Measurements from ENCODE around the gene STAT3.

DNA sequence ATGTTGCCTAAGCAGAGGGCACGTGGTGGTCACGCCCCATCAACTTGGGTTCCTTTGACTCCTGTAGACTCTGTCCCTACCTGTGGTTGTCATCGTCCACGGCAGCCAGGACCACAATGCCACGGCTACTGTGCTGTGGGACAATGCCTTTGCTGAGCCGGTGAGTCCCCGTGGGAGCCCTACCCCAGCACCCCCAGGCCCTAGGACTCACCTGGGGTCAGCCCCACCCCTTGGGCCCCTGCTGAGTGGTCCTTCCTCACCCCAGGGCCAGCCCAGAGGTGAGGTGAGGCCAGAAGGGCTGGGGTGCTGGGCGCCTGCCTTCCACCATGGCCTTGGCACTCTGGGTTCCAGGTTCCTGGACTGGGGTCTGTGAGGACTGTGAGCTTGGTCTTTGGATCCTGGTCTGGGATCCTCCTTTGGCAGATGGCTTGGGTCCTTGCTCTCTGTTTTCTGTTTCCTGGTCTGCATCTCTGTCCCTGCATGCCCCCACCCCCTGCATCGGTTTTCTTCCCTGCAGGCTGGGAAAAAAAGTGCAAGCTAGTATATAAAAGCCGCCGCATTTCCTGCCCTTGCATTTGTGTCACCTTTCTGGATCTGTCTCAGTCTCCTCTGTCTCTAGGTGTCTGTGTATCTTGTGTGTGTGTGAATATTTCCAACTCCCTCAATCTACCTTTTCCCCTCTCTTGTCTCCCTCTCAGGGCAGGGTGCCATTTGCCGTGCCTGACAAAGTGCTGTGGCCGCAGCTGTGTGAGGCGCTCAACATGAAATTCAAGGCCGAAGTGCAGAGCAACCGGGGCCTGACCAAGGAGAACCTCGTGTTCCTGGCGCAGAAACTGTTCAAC lies 82.5 kb downstream of the STAT3 start:
- no peak for TF ChIP-seq POLR2A (IDR thresholded peaks at IDR 0.05; ENCODE audit: extremely low read depth, insufficient read length)
- TF ChIP-seq, protein P1, sequence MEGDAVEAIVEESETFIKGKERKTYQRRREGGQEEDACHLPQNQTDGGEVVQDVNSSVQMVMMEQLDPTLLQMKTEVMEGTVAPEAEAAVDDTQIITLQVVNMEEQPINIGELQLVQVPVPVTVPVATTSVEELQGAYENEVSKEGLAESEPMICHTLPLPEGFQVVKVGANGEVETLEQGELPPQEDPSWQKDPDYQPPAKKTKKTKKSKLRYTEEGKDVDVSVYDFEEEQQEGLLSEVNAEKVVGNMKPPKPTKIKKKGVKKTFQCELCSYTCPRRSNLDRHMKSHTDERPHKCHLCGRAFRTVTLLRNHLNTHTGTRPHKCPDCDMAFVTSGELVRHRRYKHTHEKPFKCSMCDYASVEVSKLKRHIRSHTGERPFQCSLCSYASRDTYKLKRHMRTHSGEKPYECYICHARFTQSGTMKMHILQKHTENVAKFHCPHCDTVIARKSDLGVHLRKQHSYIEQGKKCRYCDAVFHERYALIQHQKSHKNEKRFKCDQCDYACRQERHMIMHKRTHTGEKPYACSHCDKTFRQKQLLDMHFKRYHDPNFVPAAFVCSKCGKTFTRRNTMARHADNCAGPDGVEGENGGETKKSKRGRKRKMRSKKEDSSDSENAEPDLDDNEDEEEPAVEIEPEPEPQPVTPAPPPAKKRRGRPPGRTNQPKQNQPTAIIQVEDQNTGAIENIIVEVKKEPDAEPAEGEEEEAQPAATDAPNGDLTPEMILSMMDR (IDR thresholded peaks at IDR 0.05; ENCODE audit: low read depth, low read length): no peak
- TF ChIP-seq, protein P2, sequence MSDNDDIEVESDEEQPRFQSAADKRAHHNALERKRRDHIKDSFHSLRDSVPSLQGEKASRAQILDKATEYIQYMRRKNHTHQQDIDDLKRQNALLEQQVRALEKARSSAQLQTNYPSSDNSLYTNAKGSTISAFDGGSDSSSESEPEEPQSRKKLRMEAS (IDR thresholded peaks at IDR 0.05; ENCODE audit: low read depth, low read length): no peak
